K562 (cell line): ENCODE results near the gene GATM. TPM values are rescaled to one million over a fixed set of nuclear protein-coding genes. Genes with fewer than 3 reads are reported as not detected.
A peak's percentile ranks its signal among the peaks of the same experiment; 100 is the strongest.

ENCODE experiments used
- ARID2 ChIP-seq: fragments of 450-650 bp; IDR thresholded peaks from 2 replicates; pipeline ENCODE4 v1.6.1; 2017; ENCODE audit warnings: antibody characterized with exemption, mild to moderate bottlenecking
- BACH1 ChIP-seq: fragments of 200-800 bp; sonication (Bioruptor generic); IDR thresholded peaks from 2 replicates; pipeline ENCODE4 v1.6.1; 2016; ENCODE audit warnings: missing genetic modification characterization, missing compliant biosample characterization
- CHD4 ChIP-seq: fragments of 200-600 bp; sonication (generic); IDR thresholded peaks from 3 replicates; pipeline ENCODE4 v1.6.1; 2012; ENCODE audit warnings: low read depth, mild to moderate bottlenecking, mixed read lengths, low read length, inconsistent platforms; ENCODE audit not compliant: insufficient read depth, insufficient replicate concordance, poor library complexity, severe bottlenecking
- EGR1 ChIP-seq: fragments of 450-650 bp; conservative IDR thresholded peaks from 2 replicates; pipeline ENCODE4 v1.6.1; 2017; ENCODE audit warnings: mild to moderate bottlenecking
- ETS2 ChIP-seq: IDR thresholded peaks from 2 replicates; pipeline ENCODE4 v1.6.1; 2016; ENCODE audit warnings: borderline replicate concordance, missing genetic modification characterization, mild to moderate bottlenecking, moderate library complexity, missing compliant biosample characterization; ENCODE audit not compliant: poor library complexity, severe bottlenecking
- FOXK1 ChIP-seq: sonication (generic); formaldehyde crosslinking; IDR thresholded peaks from 2 replicates; pipeline ENCODE4 v1.8.0; 2022; ENCODE audit warnings: missing genetic modification reagents, mild to moderate bottlenecking, borderline replicate concordance
- ID3 ChIP-seq, 2 experiments: fragments of 250-450 bp in 1 of 2; fragments of 450-650 bp in 1 of 2; sonication (Bioruptor Pico) in 1 of 2; IDR thresholded peaks; 2 replicates each; pipeline versions ENCODE4 v1.6.1 to v1.8.0; 2016 to 2021; ENCODE audit warnings: mild to moderate bottlenecking in 2 of 2, moderate library complexity in 2 of 2, missing compliant biosample characterization in 1 of 2, missing genetic modification characterization in 1 of 2
- IRF9 ChIP-seq: fragments of 450-650 bp; IDR thresholded peaks from 2 replicates; pipeline ENCODE4 v1.6.1; 2016; ENCODE audit warnings: missing biosample characterization, missing genetic modification characterization
- KLF6 ChIP-seq: fragments of 250-450 bp; sonication (Bioruptor Pico); IDR thresholded peaks from 2 replicates; pipeline ENCODE4 v1.4.0; 2020; ENCODE audit warnings: mild to moderate bottlenecking, moderate library complexity, borderline replicate concordance
- PYGO2 ChIP-seq: fragments of 450-650 bp; IDR thresholded peaks from 2 replicates; pipeline ENCODE4 v1.6.1; 2016; ENCODE audit warnings: mild to moderate bottlenecking, missing genetic modification characterization, moderate library complexity, missing compliant biosample characterization
- RAD21 ChIP-seq, 2 experiments: fragments of 250-450 bp in 1 of 2; fragments of 450-650 bp in 1 of 2; sonication (Bioruptor Pico) in 1 of 2; formaldehyde crosslinking in 1 of 2; IDR thresholded peaks in 1 of 2; conservative IDR thresholded peaks in 1 of 2; 2 replicates each; pipeline versions ENCODE4 v1.4.0 to v1.8.0; 2020 to 2022; ENCODE audit warnings: mild to moderate bottlenecking in 2 of 2, moderate library complexity in 1 of 2
- SIN3A ChIP-seq, 2 experiments: fragments of 150-350 bp in 1 of 2; IDR thresholded peaks; 2 replicates each; pipeline ENCODE4 v1.6.1; 2011 to 2016; ENCODE audit warnings: borderline replicate concordance in 2 of 2, low read depth in 2 of 2, low read length in 2 of 2, mild to moderate bottlenecking in 2 of 2, moderate library complexity in 2 of 2; ENCODE audit not compliant: control insufficient read depth in 1 of 2
- SMARCB1 ChIP-seq: IDR thresholded peaks from 2 replicates; pipeline ENCODE4 v1.6.1; 2011; ENCODE audit warnings: improper control_type of control experiment, low read depth; ENCODE audit not compliant: insufficient read length
- SOX6 ChIP-seq: fragments of 450-650 bp; IDR thresholded peaks from 2 replicates; pipeline ENCODE4 v1.6.1; 2014; ENCODE audit warnings: mild to moderate bottlenecking
- THRB ChIP-seq: fragments of 450-650 bp; formaldehyde crosslinking; conservative IDR thresholded peaks from 2 replicates; pipeline ENCODE4 v1.4.0; 2022; ENCODE audit warnings: mild to moderate bottlenecking, missing genetic modification characterization
- ZBTB26 ChIP-seq: fragments of 450-650 bp; formaldehyde crosslinking; IDR thresholded peaks from 2 replicates; pipeline ENCODE4 v1.4.0; 2022; ENCODE audit warnings: missing genetic modification characterization
- ZNF274 ChIP-seq: IDR thresholded peaks from 2 replicates; pipeline ENCODE4 v1.6.1; 2011; ENCODE audit warnings: low read depth, mild to moderate bottlenecking, low read length, moderate library complexity, borderline replicate concordance
- ZNF586 ChIP-seq: fragments of 450-650 bp; formaldehyde crosslinking; conservative IDR thresholded peaks from 2 replicates; pipeline ENCODE4 v1.4.0; 2020; ENCODE audit warnings: mild to moderate bottlenecking, moderate library complexity
- polyA plus RNA-seq, 8 experiments: library from polyadenylated mRNA; depleted of rRNA in 4 of 8; stranded (reverse) in 5 of 8; unstranded in 3 of 8; fragments of >200 nt; fragmentation: Nextera tagmentation in 2 of 8; fragmentation: Illumina TruSeq in 1 of 8; extraction: Ambion mirVana in 2 of 8; extraction: Trizol in 1 of 8; gene quantifications; 2 replicates each; pipeline versions ENCODE4 v1.2.1 to v1.2.3, GENCODE V29; 2011 to 2014; ENCODE audit warnings: inconsistent platforms in 1 of 8, missing spikeins in 1 of 8
- total RNA-seq, 7 experiments: library from RNA; depleted of rRNA in 6 of 7; stranded (reverse); fragments of >200 nt in 6 of 7; fragmentation: Illumina TruSeq in 2 of 7; extraction: Trizol in 2 of 7; gene quantifications; 2 replicates each; pipeline versions ENCODE4 v1.2.1 to v1.2.3, GENCODE V29; 2011 to 2021; ENCODE audit warnings: low replicate concordance in 1 of 7
- TF ChIP-seq, protein P1 (sequence below): fragments of 450-650 bp; conservative IDR thresholded peaks from 2 replicates; pipeline ENCODE4 v1.6.1; 2016; ENCODE audit warnings: missing genetic modification characterization, low read depth, mild to moderate bottlenecking, missing compliant biosample characterization, moderate library complexity

Gene GATM
- total and polyA plus RNA-seq, 9 of the 15 experiments (the other 6 are each of a cell fraction or from before 2014, with no cell fraction given): 0.11 to 1.1 (median 0.65) TPM

DNA sequence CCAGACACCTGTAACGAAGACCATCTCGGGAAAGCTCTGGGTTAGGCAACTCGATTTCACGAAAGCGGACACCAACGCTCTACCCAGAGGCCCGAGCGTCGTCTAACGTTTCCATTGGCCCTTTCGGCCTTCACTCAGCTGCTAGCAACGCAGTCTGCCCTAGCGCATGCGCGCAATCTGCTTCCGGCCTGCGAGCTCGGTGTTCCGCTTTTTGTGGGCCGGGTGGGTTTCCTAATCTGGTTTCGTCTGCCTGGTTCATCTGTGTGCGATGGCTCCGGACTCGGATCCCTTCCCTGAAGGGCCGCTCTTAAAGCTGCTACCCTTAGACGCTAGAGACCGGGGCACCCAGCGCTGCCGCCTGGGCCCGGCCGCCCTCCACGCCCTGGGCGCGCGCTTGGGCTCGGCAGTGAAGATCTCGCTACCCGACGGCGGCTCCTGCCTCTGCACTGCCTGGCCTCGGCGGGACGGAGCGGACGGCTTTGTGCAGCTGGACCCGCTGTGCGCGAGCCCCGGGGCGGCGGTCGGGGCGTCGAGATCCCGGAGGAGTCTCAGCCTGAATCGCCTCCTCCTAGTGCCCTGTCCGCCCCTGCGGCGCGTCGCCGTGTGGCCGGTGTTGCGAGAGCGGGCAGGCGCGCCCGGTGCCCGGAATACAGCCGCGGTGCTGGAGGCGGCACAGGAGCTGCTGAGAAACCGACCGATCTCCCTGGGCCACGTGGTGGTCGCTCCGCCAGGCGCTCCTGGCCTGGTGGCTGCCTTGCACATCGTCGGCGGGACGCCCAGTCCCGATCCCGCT, 24.0 kb upstream of the GATM start (continued):
- TF ChIP-seq, protein P1, sequence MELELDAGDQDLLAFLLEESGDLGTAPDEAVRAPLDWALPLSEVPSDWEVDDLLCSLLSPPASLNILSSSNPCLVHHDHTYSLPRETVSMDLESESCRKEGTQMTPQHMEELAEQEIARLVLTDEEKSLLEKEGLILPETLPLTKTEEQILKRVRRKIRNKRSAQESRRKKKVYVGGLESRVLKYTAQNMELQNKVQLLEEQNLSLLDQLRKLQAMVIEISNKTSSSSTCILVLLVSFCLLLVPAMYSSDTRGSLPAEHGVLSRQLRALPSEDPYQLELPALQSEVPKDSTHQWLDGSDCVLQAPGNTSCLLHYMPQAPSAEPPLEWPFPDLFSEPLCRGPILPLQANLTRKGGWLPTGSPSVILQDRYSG (tag): no peak
- TF ChIP-seq ARID2 (no peak), FOXK1 (no peak; the same call in 1 of the 2 replicates), SMARCB1 (no peak), SIN3A (IDR thresholded peaks at IDR 0.05; ENCODE audit: borderline replicate concordance in 2 of 2, control insufficient read depth in 1 of 2, low read depth in 2 of 2, low read length in 2 of 2) (no peak; a peak in 1 of 4 replicates), ETS2 (no peak), ZNF586 (CRISPR knock-in tag) (no peak), SOX6 (0 out of 2 replicates have a peak, but pooled peaks have one; percentile 9), ID3 (CRISPR knock-in tag; IDR thresholded peaks at IDR 0.05) (no peak), ID3 (tag; IDR thresholded peaks at IDR 0.05) (no peak), RAD21 (CRISPR knock-in tag; conservative IDR thresholded peaks at IDR 0.05 in 1 of 2, IDR thresholded peaks at IDR 0.05 in 1 of 2) (no peak), ZBTB26 (CRISPR knock-in tag) (no peak), KLF6 (no peak), ZNF274 (no peak), IRF9 (tag) (no peak), BACH1 (tag) (no peak), EGR1 (peak; percentile 39), CHD4 (no peak), PYGO2 (tag) (no peak), THRB (CRISPR knock-in tag) (no peak)
